ENCODE data around the gene IL6R.

DNA sequence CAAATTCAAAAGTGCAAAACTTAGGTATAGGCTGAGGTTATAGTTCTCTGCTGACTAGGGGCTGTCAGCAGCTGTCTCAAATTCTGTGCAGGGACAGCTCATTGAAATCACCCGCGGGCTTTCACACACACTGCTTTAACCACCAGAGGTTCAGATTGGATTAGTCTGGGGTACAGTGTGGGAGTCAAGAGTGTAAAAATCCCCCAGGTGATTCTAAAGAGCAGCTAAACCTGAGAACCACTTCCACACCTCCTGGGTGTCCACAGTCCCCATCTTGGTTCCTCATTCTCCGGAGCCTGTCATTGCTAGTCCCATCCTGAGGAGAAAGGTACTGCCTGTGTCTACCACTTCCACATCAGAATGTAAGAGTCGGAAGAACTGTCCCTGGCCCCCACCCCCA lies 87.0 kb downstream of the IL6R start:
- TF ChIP-seq, protein P1, sequence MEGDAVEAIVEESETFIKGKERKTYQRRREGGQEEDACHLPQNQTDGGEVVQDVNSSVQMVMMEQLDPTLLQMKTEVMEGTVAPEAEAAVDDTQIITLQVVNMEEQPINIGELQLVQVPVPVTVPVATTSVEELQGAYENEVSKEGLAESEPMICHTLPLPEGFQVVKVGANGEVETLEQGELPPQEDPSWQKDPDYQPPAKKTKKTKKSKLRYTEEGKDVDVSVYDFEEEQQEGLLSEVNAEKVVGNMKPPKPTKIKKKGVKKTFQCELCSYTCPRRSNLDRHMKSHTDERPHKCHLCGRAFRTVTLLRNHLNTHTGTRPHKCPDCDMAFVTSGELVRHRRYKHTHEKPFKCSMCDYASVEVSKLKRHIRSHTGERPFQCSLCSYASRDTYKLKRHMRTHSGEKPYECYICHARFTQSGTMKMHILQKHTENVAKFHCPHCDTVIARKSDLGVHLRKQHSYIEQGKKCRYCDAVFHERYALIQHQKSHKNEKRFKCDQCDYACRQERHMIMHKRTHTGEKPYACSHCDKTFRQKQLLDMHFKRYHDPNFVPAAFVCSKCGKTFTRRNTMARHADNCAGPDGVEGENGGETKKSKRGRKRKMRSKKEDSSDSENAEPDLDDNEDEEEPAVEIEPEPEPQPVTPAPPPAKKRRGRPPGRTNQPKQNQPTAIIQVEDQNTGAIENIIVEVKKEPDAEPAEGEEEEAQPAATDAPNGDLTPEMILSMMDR (IDR thresholded peaks at IDR 0.05; ENCODE audit: low read depth, low read length, missing input control) = no peak
- TF ChIP-seq NR2F2 (IDR thresholded peaks at IDR 0.05) (no peak), TAF1 (conservative IDR thresholded peaks at IDR 0.05) (no peak), FOXA1 (IDR thresholded peaks at IDR 0.05) (no peak), RAD21 (IDR thresholded peaks at IDR 0.05) (no peak), YY1 (IDR thresholded peaks at IDR 0.05) (no peak), SP1 (IDR thresholded peaks at IDR 0.05) (no peak), FOXA2 (IDR thresholded peaks at IDR 0.05) (no peak), EGR1 (IDR thresholded peaks at IDR 0.05; ENCODE audit: low read depth in 2 of 2) (no peak)
- TF ChIP-seq, protein P2, sequence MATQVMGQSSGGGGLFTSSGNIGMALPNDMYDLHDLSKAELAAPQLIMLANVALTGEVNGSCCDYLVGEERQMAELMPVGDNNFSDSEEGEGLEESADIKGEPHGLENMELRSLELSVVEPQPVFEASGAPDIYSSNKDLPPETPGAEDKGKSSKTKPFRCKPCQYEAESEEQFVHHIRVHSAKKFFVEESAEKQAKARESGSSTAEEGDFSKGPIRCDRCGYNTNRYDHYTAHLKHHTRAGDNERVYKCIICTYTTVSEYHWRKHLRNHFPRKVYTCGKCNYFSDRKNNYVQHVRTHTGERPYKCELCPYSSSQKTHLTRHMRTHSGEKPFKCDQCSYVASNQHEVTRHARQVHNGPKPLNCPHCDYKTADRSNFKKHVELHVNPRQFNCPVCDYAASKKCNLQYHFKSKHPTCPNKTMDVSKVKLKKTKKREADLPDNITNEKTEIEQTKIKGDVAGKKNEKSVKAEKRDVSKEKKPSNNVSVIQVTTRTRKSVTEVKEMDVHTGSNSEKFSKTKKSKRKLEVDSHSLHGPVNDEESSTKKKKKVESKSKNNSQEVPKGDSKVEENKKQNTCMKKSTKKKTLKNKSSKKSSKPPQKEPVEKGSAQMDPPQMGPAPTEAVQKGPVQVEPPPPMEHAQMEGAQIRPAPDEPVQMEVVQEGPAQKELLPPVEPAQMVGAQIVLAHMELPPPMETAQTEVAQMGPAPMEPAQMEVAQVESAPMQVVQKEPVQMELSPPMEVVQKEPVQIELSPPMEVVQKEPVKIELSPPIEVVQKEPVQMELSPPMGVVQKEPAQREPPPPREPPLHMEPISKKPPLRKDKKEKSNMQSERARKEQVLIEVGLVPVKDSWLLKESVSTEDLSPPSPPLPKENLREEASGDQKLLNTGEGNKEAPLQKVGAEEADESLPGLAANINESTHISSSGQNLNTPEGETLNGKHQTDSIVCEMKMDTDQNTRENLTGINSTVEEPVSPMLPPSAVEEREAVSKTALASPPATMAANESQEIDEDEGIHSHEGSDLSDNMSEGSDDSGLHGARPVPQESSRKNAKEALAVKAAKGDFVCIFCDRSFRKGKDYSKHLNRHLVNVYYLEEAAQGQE (IDR thresholded peaks at IDR 0.05) = no peak
- TF ChIP-seq, protein P3, sequence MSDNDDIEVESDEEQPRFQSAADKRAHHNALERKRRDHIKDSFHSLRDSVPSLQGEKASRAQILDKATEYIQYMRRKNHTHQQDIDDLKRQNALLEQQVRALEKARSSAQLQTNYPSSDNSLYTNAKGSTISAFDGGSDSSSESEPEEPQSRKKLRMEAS (IDR thresholded peaks at IDR 0.05) = no peak
- TF ChIP-seq, protein P4, sequence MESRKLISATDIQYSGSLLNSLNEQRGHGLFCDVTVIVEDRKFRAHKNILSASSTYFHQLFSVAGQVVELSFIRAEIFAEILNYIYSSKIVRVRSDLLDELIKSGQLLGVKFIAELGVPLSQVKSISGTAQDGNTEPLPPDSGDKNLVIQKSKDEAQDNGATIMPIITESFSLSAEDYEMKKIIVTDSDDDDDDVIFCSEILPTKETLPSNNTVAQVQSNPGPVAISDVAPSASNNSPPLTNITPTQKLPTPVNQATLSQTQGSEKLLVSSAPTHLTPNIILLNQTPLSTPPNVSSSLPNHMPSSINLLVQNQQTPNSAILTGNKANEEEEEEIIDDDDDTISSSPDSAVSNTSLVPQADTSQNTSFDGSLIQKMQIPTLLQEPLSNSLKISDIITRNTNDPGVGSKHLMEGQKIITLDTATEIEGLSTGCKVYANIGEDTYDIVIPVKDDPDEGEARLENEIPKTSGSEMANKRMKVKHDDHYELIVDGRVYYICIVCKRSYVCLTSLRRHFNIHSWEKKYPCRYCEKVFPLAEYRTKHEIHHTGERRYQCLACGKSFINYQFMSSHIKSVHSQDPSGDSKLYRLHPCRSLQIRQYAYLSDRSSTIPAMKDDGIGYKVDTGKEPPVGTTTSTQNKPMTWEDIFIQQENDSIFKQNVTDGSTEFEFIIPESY (IDR thresholded peaks at IDR 0.05) = no peak
- TF ChIP-seq, protein P5, sequence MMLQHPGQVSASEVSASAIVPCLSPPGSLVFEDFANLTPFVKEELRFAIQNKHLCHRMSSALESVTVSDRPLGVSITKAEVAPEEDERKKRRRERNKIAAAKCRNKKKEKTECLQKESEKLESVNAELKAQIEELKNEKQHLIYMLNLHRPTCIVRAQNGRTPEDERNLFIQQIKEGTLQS (IDR thresholded peaks at IDR 0.05) = no peak

Measured in liver (tissue), 3 donors.